AG04449 (cell line): Measurements from ENCODE around the gene ACYP2.
"Not testable (repeated sequence)": the region's sequence is repeated elsewhere in the genome, so short reads cannot be mapped to it uniquely, and the experiment has no call there.

ENCODE experiments used
- CTCF ChIA-PET: fragments of 350-600 bp; formaldehyde crosslinking; extraction: SDS; loops from one replicate; lab custom pipeline; 2021; ENCODE audit warnings: antibody characterized with exemption; lab: Yijun Ruan, JAX
- POLR2A ChIA-PET: fragments of 400-600, 350-600 bp; formaldehyde crosslinking; extraction: SDS; loops from one replicate; lab custom pipeline; 2020; ENCODE audit warnings: antibody characterized with exemption, inconsistent platforms; lab: Yijun Ruan, JAX
- DNase-seq: peaks from one replicate; pipeline ENCODE4 v3.0.0-alpha.2; 2010; ENCODE audit warnings: low read depth, low spot score
- H3K4me3 ChIP-seq: 2 replicates; pipeline ENCODE4 v1.5.1; 2011; ENCODE audit warnings: low read depth, mild to moderate bottlenecking, control low read depth, low read length
- TF ChIP-seq, protein P1 (sequence below): IDR thresholded peaks from one replicate; pipeline ENCODE4 v1.5.1; 2011; ENCODE audit warnings: mild to moderate bottlenecking, moderate library complexity, low read length, control low read depth, inconsistent platforms; ENCODE audit not compliant: insufficient read depth; ENCODE audit errors: missing control alignments

Gene ACYP2

DNA sequence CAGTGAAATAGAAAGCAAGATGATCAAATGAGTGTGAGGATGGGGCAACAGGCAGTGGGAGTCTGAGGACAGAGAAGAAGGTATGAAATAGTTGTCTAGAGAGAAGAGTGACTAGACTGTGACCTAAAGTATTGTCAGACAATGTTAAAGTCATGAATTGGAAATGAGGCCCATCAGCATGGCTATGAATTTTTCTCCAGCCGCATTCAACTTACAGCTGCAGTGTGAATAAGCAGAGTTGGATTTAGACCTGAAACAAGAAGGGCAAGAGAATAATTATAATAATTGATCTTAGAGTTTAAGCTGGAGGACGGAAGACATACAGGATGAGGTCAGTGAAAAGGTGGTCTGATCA, 144.8 kb downstream of the ACYP2 start:
- TF ChIP-seq, protein P1, sequence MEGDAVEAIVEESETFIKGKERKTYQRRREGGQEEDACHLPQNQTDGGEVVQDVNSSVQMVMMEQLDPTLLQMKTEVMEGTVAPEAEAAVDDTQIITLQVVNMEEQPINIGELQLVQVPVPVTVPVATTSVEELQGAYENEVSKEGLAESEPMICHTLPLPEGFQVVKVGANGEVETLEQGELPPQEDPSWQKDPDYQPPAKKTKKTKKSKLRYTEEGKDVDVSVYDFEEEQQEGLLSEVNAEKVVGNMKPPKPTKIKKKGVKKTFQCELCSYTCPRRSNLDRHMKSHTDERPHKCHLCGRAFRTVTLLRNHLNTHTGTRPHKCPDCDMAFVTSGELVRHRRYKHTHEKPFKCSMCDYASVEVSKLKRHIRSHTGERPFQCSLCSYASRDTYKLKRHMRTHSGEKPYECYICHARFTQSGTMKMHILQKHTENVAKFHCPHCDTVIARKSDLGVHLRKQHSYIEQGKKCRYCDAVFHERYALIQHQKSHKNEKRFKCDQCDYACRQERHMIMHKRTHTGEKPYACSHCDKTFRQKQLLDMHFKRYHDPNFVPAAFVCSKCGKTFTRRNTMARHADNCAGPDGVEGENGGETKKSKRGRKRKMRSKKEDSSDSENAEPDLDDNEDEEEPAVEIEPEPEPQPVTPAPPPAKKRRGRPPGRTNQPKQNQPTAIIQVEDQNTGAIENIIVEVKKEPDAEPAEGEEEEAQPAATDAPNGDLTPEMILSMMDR: no peak
- CTCF ChIA-PET: interaction anchor here (1.2 kb wide), 1 partner anchor 10 kb away, joined by 3 read pairs; no protein-coding TSS in a partner anchor
- H3K4me3 ChIP-seq: no peak overlapping the region
- DNase-seq: no peak
- POLR2A ChIA-PET: interaction anchor here (1.1 kb wide), 1 partner anchor 48 kb away, joined by 3 read pairs; no protein-coding TSS in a partner anchor

DNA sequence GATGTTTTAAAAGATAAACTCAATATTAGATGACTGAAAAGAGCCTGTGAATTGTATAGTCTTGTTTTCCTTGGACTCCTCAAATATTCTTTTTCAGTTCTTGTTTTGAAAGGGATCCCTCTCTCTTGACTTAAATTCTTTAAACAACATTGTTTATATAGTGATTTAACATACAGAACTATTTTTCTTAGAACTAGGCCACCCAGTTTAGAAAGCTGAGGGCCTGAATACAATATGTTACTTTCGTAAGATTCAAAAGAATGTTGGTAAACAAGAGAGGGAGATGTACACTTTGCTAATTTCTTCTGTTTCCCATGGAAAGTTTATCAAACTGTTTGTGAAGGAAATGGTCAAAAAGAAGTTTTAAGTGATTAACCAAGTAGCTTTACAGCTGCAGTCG, 146.1 kb downstream of the ACYP2 start:
- H3K4me3 ChIP-seq: no peak overlapping the region
- TF ChIP-seq, protein P1: no peak
- DNase-seq: no peak
- ChIA-PET CTCF (no interaction called here), POLR2A (no interaction called here)

DNA sequence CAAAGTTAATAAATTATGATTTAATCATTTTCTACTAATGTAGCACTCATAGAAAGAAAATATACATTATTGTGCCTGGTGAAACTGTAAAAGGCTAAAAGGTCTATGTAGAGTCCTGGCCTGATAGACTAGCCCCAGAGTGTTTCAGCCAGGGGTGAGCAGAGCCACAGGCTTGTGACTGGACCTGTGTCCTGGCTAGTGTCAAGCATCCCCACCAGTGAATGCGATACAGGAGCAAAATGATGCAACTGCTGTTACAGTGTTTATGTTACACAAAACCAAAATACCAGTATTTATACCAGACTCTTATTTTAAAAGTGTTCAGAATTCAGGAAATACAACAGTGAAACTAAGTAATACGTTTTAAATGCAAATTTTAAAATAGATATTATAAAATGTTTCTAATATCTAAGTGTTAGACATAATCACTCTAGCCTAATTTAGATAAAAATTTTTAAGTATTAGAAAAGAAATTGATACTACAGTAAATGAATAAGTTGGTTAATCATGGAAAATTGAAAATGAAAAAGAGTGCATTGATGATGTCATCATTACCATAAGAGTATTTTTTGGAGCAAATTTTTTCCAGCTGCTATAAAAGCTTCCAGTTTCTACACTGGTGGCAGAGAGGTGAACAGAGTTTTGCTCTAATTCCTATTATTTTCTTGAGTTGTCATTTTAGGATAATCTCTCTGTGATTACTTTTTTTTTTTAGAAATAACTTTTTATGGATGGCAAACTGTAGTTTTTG, 146.8 kb downstream of the ACYP2 start:
- TF ChIP-seq, protein P1: no peak
- no peak overlapping the region for H3K4me3 ChIP-seq
- POLR2A ChIA-PET: no interaction called here
- CTCF ChIA-PET: no interaction called here
- DNase-seq: no peak

DNA sequence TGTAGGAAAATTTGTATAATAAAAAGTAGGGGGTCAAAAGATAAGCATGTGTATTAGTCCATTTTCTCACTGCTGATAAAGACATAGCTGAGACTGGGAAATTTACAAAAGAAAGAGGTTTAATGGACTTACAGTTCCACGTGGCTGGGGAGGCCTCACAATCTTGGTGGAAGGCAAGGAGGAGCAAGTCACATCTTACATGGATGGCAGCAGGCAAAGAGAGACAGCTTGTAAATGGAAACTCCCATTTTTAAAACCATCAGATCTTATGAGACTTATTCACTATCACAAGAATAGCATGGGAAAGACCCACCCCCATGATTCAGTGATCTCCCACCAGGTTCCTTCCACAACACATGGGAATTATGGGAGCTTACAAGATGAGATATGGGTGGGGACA, 149.7 kb downstream of the ACYP2 start:
- DNase-seq, POLR2A ChIA-PET, CTCF ChIA-PET, H3K4me3 ChIP-seq: not testable (repeated sequence)

DNA sequence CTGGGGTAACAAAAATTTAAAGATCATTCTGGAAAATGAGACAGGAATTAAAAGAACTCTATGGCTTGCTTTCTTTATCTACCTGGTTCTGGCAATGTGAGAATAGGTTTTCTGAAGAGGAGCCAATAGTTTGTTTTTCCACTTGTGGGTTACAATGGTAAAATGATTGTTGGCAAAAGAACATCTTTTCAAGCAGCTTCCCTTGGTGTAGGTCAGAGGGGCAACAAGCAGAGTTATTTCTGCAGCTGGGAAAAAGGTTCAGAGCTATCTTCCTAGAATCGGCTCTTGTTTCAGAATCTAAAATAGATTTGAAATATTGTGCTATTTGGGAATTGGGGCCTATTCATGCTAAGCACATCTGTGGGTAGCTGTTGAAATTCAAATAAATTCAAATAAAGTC, 152.2 kb downstream of the ACYP2 start:
- POLR2A ChIA-PET: no interaction called here

DNA sequence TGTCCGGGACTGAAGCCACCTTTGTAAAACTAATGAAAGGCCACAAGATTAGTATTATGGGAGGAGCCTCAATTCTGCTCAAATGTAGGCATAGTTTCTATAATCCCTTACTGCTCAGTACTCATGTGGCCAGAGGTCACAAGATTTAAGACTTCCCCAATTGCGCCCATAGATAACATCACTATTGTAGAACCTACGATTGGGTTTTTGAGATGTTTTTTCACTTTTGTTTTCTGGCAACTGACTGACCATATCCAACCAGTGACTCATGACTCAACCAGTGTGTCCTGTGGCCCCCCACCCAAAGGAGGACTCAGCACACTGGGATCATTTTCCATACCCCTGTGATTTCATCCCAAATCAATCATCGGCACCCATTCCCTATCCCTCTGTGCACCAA, 155.8 kb downstream of the ACYP2 start:
- no peak overlapping the region for H3K4me3 ChIP-seq
- DNase-seq: no peak
- TF ChIP-seq, protein P1: no peak
- ChIA-PET CTCF (interaction anchor here (1.2 kb wide), 1 partner anchor 11 kb away, joined by 3 read pairs; no protein-coding TSS in a partner anchor), POLR2A (no interaction called here)

More for the DNA sequence above, 152.2 kb downstream of the ACYP2 start:
- TF ChIP-seq, protein P1: no peak
- no peak overlapping the region for H3K4me3 ChIP-seq
- CTCF ChIA-PET: no interaction called here
- no peak for DNase-seq
